ENCODE results near the gene ANO8. TPM values are rescaled to one million over a fixed set of nuclear protein-coding genes. Genes with fewer than 3 reads are reported as not detected.
A peak's percentile ranks its signal among the peaks of the same experiment; 100 is the strongest.

The ANO8 gene
- total and polyA plus RNA-seq, 2 of the 8 experiments (the other 6 are each of a cell fraction or from before 2014, with no cell fraction given): 9.5 to 20.7 TPM

- TF ChIP-seq POLR2A (IDR thresholded peaks at IDR 0.05; ENCODE audit: control extremely low read depth in 1 of 2, low read depth in 2 of 2, low read length in 2 of 2): peak in 1 of 2 experiments; percentile 37; a peak in 2 of 3 replicates
- TF ChIP-seq ATF2 (IDR thresholded peaks at IDR 0.05; ENCODE audit: low read length): no peak
- peak in 1 of 2 experiments; percentile 71; a peak in 1 of 4 replicates for TF ChIP-seq SIN3A (conservative IDR thresholded peaks at IDR 0.05 in 1 of 2, IDR thresholded peaks at IDR 0.05 in 1 of 2; ENCODE audit: low read depth in 1 of 2, low read length in 2 of 2)
- TF ChIP-seq SP2 (IDR thresholded peaks at IDR 0.05; ENCODE audit: low read length): peak; percentile 74
- peak; percentile 22; the same call in 1 of the 2 replicates for TF ChIP-seq POLR2AphosphoS5 (IDR thresholded peaks at IDR 0.05; ENCODE audit: low read depth, low read length)
- peak; percentile 89 for TF ChIP-seq CHD2 (IDR thresholded peaks at IDR 0.05; ENCODE audit: low read length)
- TF ChIP-seq JUND (IDR thresholded peaks at IDR 0.05; ENCODE audit: low read length): no peak
- no peak for TF ChIP-seq JUN (IDR thresholded peaks at IDR 0.05; ENCODE audit: low read depth, low read length)
- TF ChIP-seq MAX (IDR thresholded peaks at IDR 0.05): peak; percentile 61
- no peak for TF ChIP-seq KDM4A (IDR thresholded peaks at IDR 0.05; ENCODE audit: low read depth, low read length, severe bottlenecking)
- TF ChIP-seq RXRA (IDR thresholded peaks at IDR 0.05; ENCODE audit: insufficient read depth, low read depth, low read length): no peak
- no peak for TF ChIP-seq TAF1 (IDR thresholded peaks at IDR 0.05; ENCODE audit: low read depth, low read length)
- TF ChIP-seq SRF (IDR thresholded peaks at IDR 0.05; ENCODE audit: low read depth, low read length): no peak
- TF ChIP-seq CREB1 (IDR thresholded peaks at IDR 0.05): peak; percentile 76
- TF ChIP-seq HDAC2 (IDR thresholded peaks at IDR 0.05; ENCODE audit: borderline replicate concordance in 1 of 2, low read depth in 2 of 2, low read length in 2 of 2): no peak
- peak; percentile 66 for TF ChIP-seq USF2 (IDR thresholded peaks at IDR 0.05; ENCODE audit: low read length)
- TF ChIP-seq CTCF (IDR thresholded peaks at IDR 0.05; ENCODE audit: control extremely low read depth in 1 of 3, insufficient read depth in 1 of 3, low read depth in 1 of 3, low read length in 3 of 3): peak; percentile 62 to 74 (median 69)
- TF ChIP-seq YY1 (IDR thresholded peaks at IDR 0.05; ENCODE audit: low read depth, low read length): peak; percentile 51; the same call in 1 of the 2 replicates
Observed at GRCh38 chr19:17303167-17303939, 31.3 kb downstream of the ANO8 start, which contains the start of gene ABHD8 (continued).

Measured in H1 (cell line).